GM19463 (cell line): Measurements from ENCODE around the gene COL15A1.
"Not testable (repeated sequence)": the region's sequence is repeated elsewhere in the genome, so short reads cannot be mapped to it uniquely, and the experiment has no call there.

Experiments
- ATAC-seq: cut with Tn5 transposase; IDR thresholded peaks from one replicate; pipeline ENCODE4 v1.9.1; 2021; ENCODE audit warnings: mild to moderate bottlenecking, moderate library complexity; ENCODE audit not compliant: unreplicated experiment

The COL15A1 gene

DNA sequence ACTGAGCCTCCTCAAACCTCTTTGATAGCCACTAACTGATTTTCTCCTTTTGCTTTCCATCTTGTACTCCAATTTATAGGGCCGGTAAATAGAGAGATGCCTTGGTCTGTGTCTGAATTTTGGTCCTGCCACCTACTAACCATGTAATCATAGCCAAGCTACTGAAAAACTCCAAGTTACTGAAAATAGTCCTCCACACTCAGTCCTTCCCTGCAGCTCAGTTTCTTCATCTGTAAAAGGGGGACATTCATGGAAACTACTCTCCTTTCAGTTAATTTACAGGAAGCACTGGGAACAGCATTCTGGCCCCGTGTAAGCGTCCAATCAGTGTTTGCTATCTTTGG, 131.2 kb downstream of the COL15A1 start:
- ATAC-seq: no peak

DNA sequence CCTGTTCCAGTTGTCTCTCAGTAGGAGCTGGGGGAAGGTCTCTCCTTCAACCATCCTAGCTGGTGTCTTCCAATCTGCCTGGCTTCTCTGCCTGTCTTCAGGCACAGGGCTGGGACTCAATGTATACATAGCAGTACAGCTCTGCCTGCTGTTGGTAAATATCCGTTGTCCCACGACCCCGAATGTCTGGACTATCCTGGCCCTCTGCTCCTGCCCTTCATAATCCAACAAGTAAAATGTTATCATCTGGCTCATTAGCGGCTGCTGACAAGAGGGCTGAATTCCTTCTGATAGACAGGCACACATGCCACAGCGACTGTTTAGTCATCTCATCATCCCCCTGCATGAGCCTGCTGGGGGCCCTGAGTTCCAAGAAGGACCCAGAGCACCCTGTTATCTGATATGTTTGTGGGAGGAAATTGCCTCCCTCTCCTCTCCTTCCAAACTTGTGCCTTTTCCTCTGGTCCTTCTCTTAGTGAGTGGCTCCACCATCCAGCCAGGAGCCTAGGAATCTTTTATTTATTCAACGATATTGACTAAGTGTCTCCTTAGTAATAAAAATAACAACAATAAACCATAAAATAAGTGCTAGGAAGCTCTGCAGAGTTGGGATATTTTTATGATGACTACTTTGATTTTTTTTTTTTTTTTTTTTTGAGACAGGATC, 131.7 kb downstream of the COL15A1 start:
- ATAC-seq: no peak

- no peak for ATAC-seq
Measured at GRCh38 chr9:99076030-99076429, 132.3 kb downstream of the COL15A1 start.

DNA sequence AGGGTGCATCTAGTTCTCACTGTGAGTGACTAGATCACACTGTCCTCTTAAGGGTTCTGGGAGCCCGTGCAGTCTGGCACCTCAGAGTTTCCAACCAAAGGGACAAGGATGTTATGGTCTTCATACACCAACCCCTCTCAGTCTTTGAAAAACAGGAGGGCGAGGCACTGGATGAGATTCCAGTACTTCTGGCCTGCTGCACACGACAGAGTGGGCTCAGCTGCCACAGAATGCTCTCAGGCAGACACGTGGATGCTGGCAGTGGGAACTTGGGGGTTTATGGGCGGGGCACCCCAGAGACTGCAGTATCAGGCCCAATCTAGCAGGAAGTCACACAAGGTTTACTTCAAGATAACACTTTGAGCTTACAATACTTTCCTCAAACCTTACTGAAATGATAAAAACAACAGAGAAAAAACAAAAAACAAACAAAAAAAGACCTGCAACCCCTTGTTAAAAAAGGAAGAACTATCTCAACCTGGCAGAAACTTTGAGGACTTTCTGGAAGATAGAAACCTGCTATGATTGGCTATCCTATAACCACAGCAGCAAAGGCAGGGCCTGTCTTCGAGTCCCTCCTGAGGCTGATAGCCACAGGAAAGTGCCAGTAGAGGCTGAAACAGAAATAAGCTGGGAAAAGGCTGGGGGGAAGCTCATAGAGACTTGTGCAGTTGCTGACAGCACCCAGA, 132.9 kb downstream of the COL15A1 start:
- no peak for ATAC-seq

- no peak for ATAC-seq
Measured at GRCh38 chr9:99078717-99079116, 135.0 kb downstream of the COL15A1 start.

- no peak for ATAC-seq
Measured at GRCh38 chr9:99079542-99079941, 135.8 kb downstream of the COL15A1 start.

DNA sequence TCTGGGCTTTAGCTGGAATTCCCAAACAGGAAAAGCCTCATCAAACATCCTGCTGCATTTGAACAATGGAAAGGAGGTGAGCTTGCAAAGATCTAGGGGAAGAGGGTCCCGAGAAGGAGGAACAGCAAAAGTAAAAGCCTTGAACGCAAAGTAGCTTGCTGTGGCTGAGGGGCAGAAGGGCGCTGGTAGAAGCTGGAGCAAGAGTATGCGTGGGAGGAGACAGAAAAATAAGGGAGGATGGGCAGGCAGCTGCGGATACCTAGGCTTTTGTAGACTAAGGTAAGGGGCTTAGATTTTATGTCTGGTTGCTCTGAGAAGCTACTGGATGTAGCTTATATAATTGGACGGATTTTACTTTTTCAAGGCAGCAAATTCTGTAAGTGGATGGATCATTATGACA, 139.3 kb downstream of the COL15A1 start:
- no peak for ATAC-seq

- no peak for ATAC-seq
Measured at GRCh38 chr9:99085949-99086948, 142.5 kb downstream of the COL15A1 start.

DNA sequence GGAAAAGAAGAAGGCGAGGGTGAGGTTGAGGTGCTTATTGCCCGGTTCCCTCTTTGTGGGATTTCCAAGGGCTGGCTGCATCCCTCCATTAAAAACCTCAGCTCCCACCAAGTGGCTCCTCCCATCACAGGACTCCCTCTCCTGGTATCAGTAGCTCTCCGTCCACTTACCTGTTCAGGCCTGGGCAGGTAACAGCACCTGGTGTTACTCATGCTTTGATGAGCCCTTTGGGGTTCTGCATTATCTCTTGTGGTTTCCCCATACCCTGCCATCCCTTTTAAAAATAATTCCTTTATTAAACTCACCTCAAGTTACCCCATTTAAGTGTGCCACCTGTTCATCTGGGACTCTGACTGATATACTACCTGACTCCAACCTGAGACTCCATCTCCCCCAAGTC, 143.8 kb downstream of the COL15A1 start:
- ATAC-seq: no peak

GRCh38 chr9:99090336-99091130, 146.8 kb downstream of the COL15A1 start:
- no peak for ATAC-seq

GRCh38 chr9:99092643-99093491, 149.2 kb downstream of the COL15A1 start:
- no peak for ATAC-seq

GRCh38 chr9:99093492-99093791, 149.7 kb downstream of the COL15A1 start:
- ATAC-seq: no peak

DNA sequence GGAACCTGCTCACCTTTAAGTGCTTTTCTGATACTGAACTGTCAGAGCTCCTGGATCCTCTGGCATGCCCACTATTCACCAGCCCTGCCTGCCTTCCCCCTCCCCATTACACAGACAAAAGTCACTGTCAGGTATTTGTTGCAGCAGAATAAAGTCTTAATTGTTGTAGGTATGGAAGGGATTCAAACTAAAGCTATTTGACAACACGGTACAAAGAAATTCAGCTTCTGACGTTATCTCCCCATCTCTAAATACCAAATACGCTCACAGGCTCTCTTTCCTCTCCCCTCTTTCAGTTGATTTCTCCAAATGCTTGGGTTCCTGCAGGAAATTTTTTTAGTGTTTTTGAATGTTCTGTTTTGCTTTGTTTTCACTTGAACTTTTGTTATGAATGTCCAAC, 151.9 kb downstream of the COL15A1 start:
- no peak for ATAC-seq

GRCh38 chr9:99096409-99096808, 152.7 kb downstream of the COL15A1 start:
- no peak for ATAC-seq

GRCh38 chr9:99099806-99100585, 156.3 kb downstream of the COL15A1 start:
- not testable (repeated sequence) for ATAC-seq

GRCh38 chr9:99101271-99101670, 157.6 kb downstream of the COL15A1 start:
- ATAC-seq: no peak

GRCh38 chr9:99101812-99102211, 158.1 kb downstream of the COL15A1 start:
- no peak for ATAC-seq

- ATAC-seq: no peak
Measured at GRCh38 chr9:99103054-99103895, 159.6 kb downstream of the COL15A1 start.
